Thoracic aorta (tissue), 2 donors: ENCODE results near the gene MORN1. TPM values are rescaled to one million over a fixed set of nuclear protein-coding genes. Genes with fewer than 3 reads are reported as not detected.
A peak's percentile ranks its signal among the peaks of the same experiment; 100 is the strongest.

ENCODE experiments used
- ATAC-seq: fragments of 150-250 bp; one replicate; pipeline ENCODE4 v1.8.0; 2017; ENCODE audit warnings: low read depth; ENCODE audit not compliant: insufficient number of reproducible peaks, low FRiP score
- DNase-seq: peaks from one replicate; pipeline ENCODE4 v3.0.0-alpha.2; 2020; ENCODE audit warnings: low spot score
- H3K27ac ChIP-seq, 2 donors: fragments of 200-600 bp; sonication (generic); 1 replicate in 1 of 2; 2 replicates in 1 of 2; pipeline ENCODE4 v1.5.1; 2016; ENCODE audit warnings: mild to moderate bottlenecking in 2 of 2, moderate library complexity in 2 of 2
- H3K27me3 ChIP-seq: fragments of 200-600 bp; sonication (generic); replicated peaks from 2 replicates; pipeline ENCODE4 v1.6.0; 2016; ENCODE audit warnings: mild to moderate bottlenecking; ENCODE audit not compliant: insufficient read depth
- H3K36me3 ChIP-seq: fragments of 200-600 bp; sonication (generic); one replicate; pipeline ENCODE4 v1.5.1; 2016
- H3K4me1 ChIP-seq, 2 donors: fragments of 200-600 bp; sonication (generic); 1 replicate in 1 of 2; 2 replicates in 1 of 2; pipeline versions ENCODE4 v1.5.1 to v1.6.0; 2016; ENCODE audit warnings: low read depth in 2 of 2, mild to moderate bottlenecking in 1 of 2; ENCODE audit not compliant: control insufficient read depth in 1 of 2
- H3K4me3 ChIP-seq: fragments of 200-600 bp; sonication (generic); 2 replicates; pipeline ENCODE4 v1.5.1; 2016; ENCODE audit warnings: mild to moderate bottlenecking
- H3K9me3 ChIP-seq: fragments of 200-600 bp; sonication (generic); 2 replicates; pipeline ENCODE4 v1.5.1; 2016
- CTCF ChIP-seq: fragments of 200-600 bp; sonication (generic); IDR thresholded peaks from one replicate; pipeline ENCODE4 v1.5.1; 2019; ENCODE audit warnings: antibody characterized with exemption
- total RNA-seq, 2 donors: library from RNA; depleted of rRNA; stranded (reverse); fragments of >200 nt; gene quantifications; one replicate each; pipeline versions ENCODE4 v1.1.0 to v1.2.3, GENCODE V29; 2016

The MORN1 gene
- total RNA-seq, 2 donors from 2014 or later, result 7.1 to 13.8 TPM

- Histone ChIP-seq H3K4me3 (no peak overlapping the region), H3K27me3 (no peaks in the 10 kb centered on the region), H3K9me3 (no peaks in the 10 kb centered on the region), H3K4me1 (peaks cover 32 to 58% of the 10 kb centered on the region in 2 donors), H3K27ac (peak overlapping the region; percentile 87 to 95), H3K36me3 (peaks cover 23% of the 10 kb centered on the region)
- DNase-seq (no peak), ATAC-seq (no peak)
- peak; percentile 61 for TF ChIP-seq CTCF
Measured at GRCh38 chr1:2311184-2312032, 79.9 kb downstream of the MORN1 start.

GRCh38 chr1:2310332-2311183, 80.8 kb downstream of the MORN1 start:
- ATAC-seq (no peak), DNase-seq (no peak)
- Histone ChIP-seq H3K27me3 (no peaks in the 10 kb centered on the region), H3K4me1 (peaks cover 32 to 49% of the 10 kb centered on the region in 2 donors), H3K27ac (peak overlapping the region; percentile 87 to 95), H3K4me3 (no peak overlapping the region), H3K9me3 (no peaks in the 10 kb centered on the region), H3K36me3 (peaks cover 32% of the 10 kb centered on the region)
- no peak for TF ChIP-seq CTCF

GRCh38 chr1:2308844-2309243, 82.5 kb downstream of the MORN1 start:
- Histone ChIP-seq H3K9me3 (no peaks in the 10 kb centered on the region), H3K36me3 (peaks cover 45% of the 10 kb centered on the region), H3K4me1 (peaks cover 24 to 52% of the 10 kb centered on the region in 2 donors), H3K27me3 (no peaks in the 10 kb centered on the region), H3K27ac (no peak overlapping the region), H3K4me3 (no peak overlapping the region)
- no peak for TF ChIP-seq CTCF
- DNase-seq (no peak), ATAC-seq (no peak)

- Histone ChIP-seq H3K4me1 (peaks cover 17 to 45% of the 10 kb centered on the region in 2 donors), H3K36me3 (peaks cover 47% of the 10 kb centered on the region), H3K27me3 (no peaks in the 10 kb centered on the region), H3K4me3 (no peak overlapping the region), H3K27ac (no peak overlapping the region), H3K9me3 (no peaks in the 10 kb centered on the region)
- ATAC-seq (no peak), DNase-seq (no peak)
- no peak for TF ChIP-seq CTCF
Measured at GRCh38 chr1:2307972-2308371, 83.4 kb downstream of the MORN1 start.

GRCh38 chr1:2307064-2307605, 84.2 kb downstream of the MORN1 start:
- DNase-seq (no peak), ATAC-seq (no peak)
- no peak overlapping the region for H3K27ac ChIP-seq
- no peaks in the 10 kb centered on the region for H3K9me3 ChIP-seq
- no peaks in the 10 kb centered on the region for H3K27me3 ChIP-seq
- peaks cover 10 to 43% of the 10 kb centered on the region in 2 donors for H3K4me1 ChIP-seq
- H3K36me3 ChIP-seq, result peaks cover 47% of the 10 kb centered on the region
- H3K4me3 ChIP-seq, result no peak overlapping the region
- TF ChIP-seq CTCF, result no peak
